GM12878 (cell line): ENCODE results near the gene RXFP3. TPM values are rescaled to one million over a fixed set of nuclear protein-coding genes. Genes with fewer than 3 reads are reported as not detected.

Experiments used
- ATAC-seq: fragments of 200-7000 bp; cut with Tn5 transposase; 3 replicates; pipeline ENCODE4 v1.9.1; 2020; ENCODE audit warnings: mild to moderate bottlenecking, moderate library complexity
- BruUV-seq: library from RNA; stranded (reverse); fragments of 400-500 nt; replicated peaks from 2 replicates; lab custom pipeline; 2021; lab: Mats Ljungman, UMichigan
- CTCF ChIA-PET: fragments of 300-600 bp; sonication (Branson Sonifier 250); formaldehyde crosslinking; extraction: SDS; loops from one replicate; lab custom pipeline; 2021; ENCODE audit warnings: inconsistent platforms; lab: Yijun Ruan, JAX
- POLR2A ChIA-PET: fragments of 350-600 bp; formaldehyde crosslinking; extraction: SDS; loops from one replicate; lab custom pipeline; 2021; ENCODE audit warnings: inconsistent platforms; lab: Charles Lee
- RAD21 ChIA-PET: fragments of 300-600 bp; sonication (Branson Sonifier 250); formaldehyde crosslinking; loops from one replicate; lab custom pipeline; 2023; ENCODE audit warnings: antibody characterized with exemption; ENCODE audit not compliant: unreplicated experiment; lab: Charles Lee
- SMC1A ChIA-PET: fragments of 300-600 bp; sonication (Branson Sonifier 250); formaldehyde crosslinking; loops from one replicate; lab custom pipeline; 2023; ENCODE audit not compliant: unreplicated experiment, uncharacterized antibody; lab: Charles Lee
- DNase-seq: peaks from one replicate; pipeline ENCODE4 v3.0.0-alpha.2; 2011; ENCODE audit warnings: low read depth, low spot score
- FAIRE-seq: peaks from 3 replicates; lab custom pipeline; 2011; peaks lifted over from hg19 to GRCh38; lab: Jason Lieb, UNC
- H2AFZ ChIP-seq: 2 replicates; pipeline ENCODE4 v1.6.0; 2011; ENCODE audit warnings: low read depth, low read length, control low read depth; ENCODE audit not compliant: control insufficient read depth
- H3K27ac ChIP-seq: 2 replicates; pipeline ENCODE4 v1.5.1; 2011; ENCODE audit warnings: control low read depth; ENCODE audit not compliant: control insufficient read depth, insufficient read depth
- H3K27me3 ChIP-seq, 2 experiments: replicated peaks in 1 of 2; 2 replicates each; pipeline versions ENCODE4 v1.6.0 to v1.6.1; 2011; ENCODE audit warnings: low read length in 1 of 2; ENCODE audit not compliant: control insufficient read depth in 2 of 2, insufficient read depth in 2 of 2
- H3K36me3 ChIP-seq, 2 experiments: 2 replicates each; pipeline ENCODE4 v1.5.1; 2011; ENCODE audit warnings: low read length in 1 of 2; ENCODE audit not compliant: control insufficient read depth in 2 of 2, insufficient read depth in 2 of 2
- H3K4me1 ChIP-seq: 2 replicates; pipeline ENCODE4 v1.6.1; 2011; ENCODE audit warnings: mild to moderate bottlenecking, low read length, moderate library complexity, mixed read lengths; ENCODE audit not compliant: control insufficient read depth, insufficient read depth
- H3K4me2 ChIP-seq: 2 replicates; pipeline ENCODE4 v1.6.0; 2011; ENCODE audit warnings: control low read depth; ENCODE audit not compliant: control insufficient read depth, insufficient read depth
- H3K4me3 ChIP-seq: fragments of 200-600 bp; sonication (generic); 2 replicates; pipeline ENCODE4 v1.5.1; 2016
- H3K79me2 ChIP-seq: 2 replicates; pipeline ENCODE4 v1.6.0; 2011; ENCODE audit warnings: low read length; ENCODE audit not compliant: control insufficient read depth, insufficient read depth
- H3K9ac ChIP-seq: 2 replicates; pipeline ENCODE4 v1.8.0; 2011; ENCODE audit warnings: low read length, control low read depth, mixed read lengths; ENCODE audit not compliant: control insufficient read depth, insufficient read depth
- H3K9me3 ChIP-seq: replicated peaks from 3 replicates; pipeline ENCODE4 v1.5.1; 2011; ENCODE audit warnings: mild to moderate bottlenecking, low read length; ENCODE audit not compliant: control insufficient read depth, insufficient read depth
- H4K20me1 ChIP-seq: 2 replicates; pipeline ENCODE4 v1.6.0; 2011; ENCODE audit not compliant: control insufficient read depth, insufficient read depth
- BACH1 ChIP-seq: fragments of 450-650 bp; IDR thresholded peaks from 2 replicates; pipeline ENCODE4 v1.6.1; 2017; ENCODE audit warnings: mild to moderate bottlenecking, borderline replicate concordance
- NBN ChIP-seq: fragments of 450-650 bp; IDR thresholded peaks from 2 replicates; pipeline ENCODE4 v1.6.1; 2016
- WGBS: methylation state at CpG from one replicate; pipeline ENCODE4 v1.1.6; 2016; ENCODE audit warnings: low lambda C conversion rate; ENCODE audit not compliant: insufficient replicate concordance, insufficient coverage; ENCODE audit errors: missing lambda C conversion rate; 5-methylcytosine and 5-hydroxymethylcytosine counted together
- in situ Hi-C: fragments of 300-500 bp; cut with MboI; formaldehyde crosslinking; loops from 9 replicates; pipeline ENCODE4 v1.14.3; 2018; ENCODE audit warnings: mixed read lengths
- intact Hi-C: fragments of 100-400 bp; cut with micrococcal nuclease; formaldehyde crosslinking; loops from one replicate; pipeline ENCODE4 v1.14.2; 2022; ENCODE audit not compliant: unreplicated experiment
- polyA plus RNA-seq, 11 experiments: library from polyadenylated mRNA; depleted of rRNA in 4 of 11; unstranded in 6 of 11; stranded (reverse) in 5 of 11; fragments of >200 nt; fragmentation: Nextera tagmentation in 4 of 11; fragmentation: Illumina TruSeq in 1 of 11; extraction: Ambion mirVana in 4 of 11; extraction: Trizol in 1 of 11; gene quantifications; 1 replicate in 1 of 11; 2 replicates in 10 of 11; pipeline versions ENCODE4 v1.2.1 to v1.2.3, GENCODE V29; 2011 to 2016; ENCODE audit warnings: inconsistent platforms in 2 of 11, missing spikeins in 2 of 11, low read depth in 1 of 11
- total RNA-seq, 4 experiments: library from RNA; depleted of rRNA in 3 of 4; stranded (reverse); fragments of >200 nt in 3 of 4; fragmentation: Illumina TruSeq in 1 of 4; extraction: Trizol in 1 of 4; gene quantifications; 2 replicates each; pipeline versions ENCODE4 v1.2.1 to v1.2.3, GENCODE V29; 2013 to 2021
- TF ChIP-seq, protein P1 (sequence below): fragments of 450-650 bp; IDR thresholded peaks from 2 replicates; pipeline ENCODE4 v1.6.1; 2016; ENCODE audit warnings: mild to moderate bottlenecking, moderate library complexity, borderline replicate concordance

RXFP3 gene
- total and polyA plus RNA-seq, 10 of the 15 experiments (the other 5 are each of a cell fraction or from before 2014, with no cell fraction given) = 0.03 to 0.06 TPM; not detected in 8

DNA sequence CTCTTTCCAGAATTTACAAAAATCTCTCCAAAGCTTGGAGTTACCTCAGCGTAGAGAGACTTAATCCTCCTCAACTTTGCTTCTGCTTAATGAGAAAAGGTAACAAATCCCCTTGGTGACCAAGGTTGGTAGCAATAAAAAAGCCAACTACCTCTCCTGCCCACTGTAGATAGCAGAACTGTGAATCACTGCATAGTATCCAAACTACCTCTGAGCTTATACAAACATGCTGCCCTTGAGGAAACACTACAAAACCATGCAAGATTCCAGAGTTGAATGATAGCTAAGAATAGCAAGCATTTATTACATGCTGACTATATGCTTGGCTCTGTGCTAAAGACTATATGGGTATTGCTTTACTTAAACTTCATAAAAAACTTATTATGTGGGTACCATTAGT, 41.6 kb upstream of the RXFP3 start:
- in situ Hi-C loops (no loop called here), intact Hi-C loops (no loop called here)
- Histone ChIP-seq H3K27me3 (no peaks in the 10 kb centered on the region), H3K79me2 (peaks cover 5% of the 10 kb centered on the region), H3K4me2 (no peak overlapping the region), H3K4me1 (peaks cover 5% of the 10 kb centered on the region), H3K36me3 (no peaks in the 10 kb centered on the region), H2AFZ (no peak overlapping the region), H3K4me3 (no peak overlapping the region), H3K9me3 (no peaks in the 10 kb centered on the region; the same call in 2 of the 3 replicates), H3K9ac (no peak overlapping the region), H3K27ac (no peak overlapping the region), H4K20me1 (no peaks in the 10 kb centered on the region)
- no peak for DNase-seq
- ATAC-seq = no peak
- POLR2A ChIA-PET = interaction anchor here (1.3 kb wide), 1 partner anchor 14 kb away, joined by 3 read pairs; no protein-coding TSS in a partner anchor
- RAD21 ChIA-PET = no interaction called here
- no TSS peak for BruUV-seq
- CTCF ChIA-PET = interaction anchor here (1.7 kb wide), 1 partner anchor 40 kb away, joined by 5 read pairs; no protein-coding TSS in a partner anchor
- TF ChIP-seq, protein P1, sequence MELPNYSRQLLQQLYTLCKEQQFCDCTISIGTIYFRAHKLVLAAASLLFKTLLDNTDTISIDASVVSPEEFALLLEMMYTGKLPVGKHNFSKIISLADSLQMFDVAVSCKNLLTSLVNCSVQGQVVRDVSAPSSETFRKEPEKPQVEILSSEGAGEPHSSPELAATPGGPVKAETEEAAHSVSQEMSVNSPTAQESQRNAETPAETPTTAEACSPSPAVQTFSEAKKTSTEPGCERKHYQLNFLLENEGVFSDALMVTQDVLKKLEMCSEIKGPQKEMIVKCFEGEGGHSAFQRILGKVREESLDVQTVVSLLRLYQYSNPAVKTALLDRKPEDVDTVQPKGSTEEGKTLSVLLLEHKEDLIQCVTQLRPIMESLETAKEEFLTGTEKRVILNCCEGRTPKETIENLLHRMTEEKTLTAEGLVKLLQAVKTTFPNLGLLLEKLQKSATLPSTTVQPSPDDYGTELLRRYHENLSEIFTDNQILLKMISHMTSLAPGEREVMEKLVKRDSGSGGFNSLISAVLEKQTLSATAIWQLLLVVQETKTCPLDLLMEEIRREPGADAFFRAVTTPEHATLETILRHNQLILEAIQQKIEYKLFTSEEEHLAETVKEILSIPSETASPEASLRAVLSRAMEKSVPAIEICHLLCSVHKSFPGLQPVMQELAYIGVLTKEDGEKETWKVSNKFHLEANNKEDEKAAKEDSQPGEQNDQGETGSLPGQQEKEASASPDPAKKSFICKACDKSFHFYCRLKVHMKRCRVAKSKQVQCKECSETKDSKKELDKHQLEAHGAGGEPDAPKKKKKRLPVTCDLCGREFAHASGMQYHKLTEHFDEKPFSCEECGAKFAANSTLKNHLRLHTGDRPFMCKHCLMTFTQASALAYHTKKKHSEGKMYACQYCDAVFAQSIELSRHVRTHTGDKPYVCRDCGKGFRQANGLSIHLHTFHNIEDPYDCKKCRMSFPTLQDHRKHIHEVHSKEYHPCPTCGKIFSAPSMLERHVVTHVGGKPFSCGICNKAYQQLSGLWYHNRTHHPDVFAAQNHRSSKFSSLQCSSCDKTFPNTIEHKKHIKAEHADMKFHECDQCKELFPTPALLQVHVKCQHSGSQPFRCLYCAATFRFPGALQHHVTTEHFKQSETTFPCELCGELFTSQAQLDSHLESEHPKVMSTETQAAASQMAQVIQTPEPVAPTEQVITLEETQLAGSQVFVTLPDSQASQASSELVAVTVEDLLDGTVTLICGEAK = no peak
- TF ChIP-seq BACH1 = no peak
- TF ChIP-seq NBN = no peak
- 0% methylated on average over 1 of the region's 1 CpG for WGBS
- no peak for FAIRE-seq
- SMC1A ChIA-PET = interaction anchor here (0.6 to 1.4 kb wide), 3 partner anchors 8 to 44 kb away, joined by 3 to 4 read pairs (median 3); no protein-coding TSS in a partner anchor
